HepG2 (cell line): ENCODE measurements around the gene PLEKHG4. TPM values are rescaled to one million over a fixed set of nuclear protein-coding genes. Genes with fewer than 3 reads are reported as not detected.

Source experiments
- AKAP8 ChIP-seq: sonication (generic); formaldehyde crosslinking; IDR thresholded peaks from 2 replicates; pipeline ENCODE4 v1.5.1; 2020; ENCODE audit warnings: mild to moderate bottlenecking, missing genetic modification reagents
- ASH2L ChIP-seq: fragments of 300-600, 200-600 bp; sonication (generic); IDR thresholded peaks from 2 replicates; pipeline ENCODE4 v1.7.0; 2017; ENCODE audit warnings: low read depth, mild to moderate bottlenecking, moderate library complexity, mixed read lengths, low read length; ENCODE audit not compliant: insufficient read length
- BHLHE40 ChIP-seq: IDR thresholded peaks from 2 replicates; pipeline ENCODE4 v1.6.1; 2011; ENCODE audit warnings: low read length, improper control_type of control experiment
- BRD4 ChIP-seq: sonication (generic); formaldehyde crosslinking; IDR thresholded peaks from 2 replicates; pipeline ENCODE4 v1.4.0; 2020; ENCODE audit warnings: missing genetic modification reagents
- HNRNPLL ChIP-seq: fragments of 200-400 bp; formaldehyde crosslinking; IDR thresholded peaks from 2 replicates; pipeline ENCODE4 v1.6.1; 2017; ENCODE audit warnings: mild to moderate bottlenecking, low read depth, low read length; ENCODE audit not compliant: poor library complexity, severe bottlenecking
- KLF6 ChIP-seq: IDR thresholded peaks from 2 replicates; pipeline ENCODE4 v1.8.0; 2016; ENCODE audit warnings: missing biosample characterization, missing genetic modification reagents
- KMT2B ChIP-seq: IDR thresholded peaks from 2 replicates; pipeline ENCODE4 v1.6.1; 2016; ENCODE audit warnings: missing genetic modification reagents, missing compliant biosample characterization
- LBX2 ChIP-seq: sonication (generic); formaldehyde crosslinking; IDR thresholded peaks from 2 replicates; pipeline ENCODE4 v1.5.0; 2020; ENCODE audit warnings: missing genetic modification reagents, mild to moderate bottlenecking, borderline replicate concordance
- MEIS2 ChIP-seq: sonication (generic); formaldehyde crosslinking; IDR thresholded peaks from 2 replicates; pipeline ENCODE4 v1.9.0; 2021; ENCODE audit warnings: mild to moderate bottlenecking, missing genetic modification reagents
- PHF8 ChIP-seq: sonication (generic); formaldehyde crosslinking; IDR thresholded peaks from 2 replicates; pipeline ENCODE4 v1.5.0; 2020; ENCODE audit warnings: missing genetic modification reagents
- SIN3A ChIP-seq: IDR thresholded peaks from 2 replicates; pipeline ENCODE4 v1.6.1; 2011; ENCODE audit warnings: low read depth, mild to moderate bottlenecking, control low read depth, low read length, borderline replicate concordance
- SIX4 ChIP-seq: sonication (generic); formaldehyde crosslinking; IDR thresholded peaks from 2 replicates; pipeline ENCODE4 v1.4.0; 2020; ENCODE audit warnings: missing genetic modification reagents
- SPEN ChIP-seq: sonication (generic); formaldehyde crosslinking; IDR thresholded peaks from 2 replicates; pipeline ENCODE4 v1.5.1; 2020; ENCODE audit warnings: low read depth, mild to moderate bottlenecking, missing genetic modification reagents
- TGIF2 ChIP-seq: IDR thresholded peaks from 2 replicates; pipeline ENCODE4 v1.6.1; 2016; ENCODE audit warnings: control low read depth, missing compliant biosample characterization
- YEATS2 ChIP-seq: sonication (generic); formaldehyde crosslinking; IDR thresholded peaks from 2 replicates; pipeline ENCODE4 v1.4.0; 2020; ENCODE audit warnings: missing genetic modification reagents, borderline replicate concordance
- ZBTB46 ChIP-seq: sonication (generic); formaldehyde crosslinking; IDR thresholded peaks from 2 replicates; pipeline ENCODE4 v1.4.0; 2020; ENCODE audit warnings: mild to moderate bottlenecking, missing genetic modification reagents, borderline replicate concordance
- ZNF224 ChIP-seq: sonication (generic); formaldehyde crosslinking; IDR thresholded peaks from 2 replicates; pipeline ENCODE4 v1.5.0; 2020; ENCODE audit warnings: mild to moderate bottlenecking, missing genetic modification reagents
- ZNF552 ChIP-seq: sonication (generic); formaldehyde crosslinking; IDR thresholded peaks from 2 replicates; pipeline ENCODE4 v1.9.0; 2022; ENCODE audit warnings: missing genetic modification reagents, mild to moderate bottlenecking, borderline replicate concordance
- ZNF598 ChIP-seq: sonication (generic); formaldehyde crosslinking; IDR thresholded peaks from 2 replicates; pipeline ENCODE4 v1.5.1; 2020; ENCODE audit warnings: mild to moderate bottlenecking, missing genetic modification reagents, borderline replicate concordance
- ZNF652 ChIP-seq: IDR thresholded peaks from 2 replicates; pipeline ENCODE4 v1.6.1; 2016; ENCODE audit warnings: low read depth, borderline replicate concordance
- ZNF709 ChIP-seq: sonication (generic); formaldehyde crosslinking; IDR thresholded peaks from 2 replicates; pipeline ENCODE4 v1.5.0; 2020; ENCODE audit warnings: mild to moderate bottlenecking, missing genetic modification reagents
- ZNF775 ChIP-seq: sonication (generic); formaldehyde crosslinking; IDR thresholded peaks from 2 replicates; pipeline ENCODE4 v1.4.0; 2020; ENCODE audit warnings: missing genetic modification reagents, mild to moderate bottlenecking, moderate library complexity, borderline replicate concordance
- ZNF800 ChIP-seq: sonication (generic); formaldehyde crosslinking; IDR thresholded peaks from 2 replicates; pipeline ENCODE4 v1.4.0; 2020; ENCODE audit warnings: missing genetic modification reagents
- ZNF850 ChIP-seq: sonication (generic); formaldehyde crosslinking; conservative IDR thresholded peaks from 2 replicates; pipeline ENCODE4 v1.9.0; 2021; ENCODE audit warnings: mild to moderate bottlenecking, missing genetic modification reagents
- ZSCAN12 ChIP-seq: sonication (generic); formaldehyde crosslinking; IDR thresholded peaks from 2 replicates; pipeline ENCODE4 v1.9.0; 2021; ENCODE audit warnings: mild to moderate bottlenecking, missing genetic modification reagents
- ZSCAN21 ChIP-seq: sonication (generic); formaldehyde crosslinking; IDR thresholded peaks from 2 replicates; pipeline ENCODE4 v1.8.0; 2022; ENCODE audit warnings: mild to moderate bottlenecking, missing genetic modification reagents, moderate library complexity, borderline replicate concordance
- polyA plus RNA-seq, 8 experiments: library from polyadenylated mRNA; depleted of rRNA in 3 of 8; stranded (reverse) in 7 of 8; unstranded in 1 of 8; fragments of >200 nt; fragmentation: Illumina TruSeq in 4 of 8; extraction: Trizol in 4 of 8; gene quantifications; 2 replicates each; pipeline versions ENCODE4 v1.2.1 to v1.2.3, GENCODE V29; 2011 to 2016; ENCODE audit warnings: low read depth in 4 of 8, missing spikeins in 1 of 8, mixed read lengths in 1 of 8; ENCODE audit not compliant: insufficient read depth in 1 of 8
- total RNA-seq, 5 experiments: library from RNA; depleted of rRNA; stranded (reverse); fragments of >200 nt; fragmentation: Illumina TruSeq; extraction: Trizol; gene quantifications; 2 replicates each; pipeline ENCODE4 v1.2.3, GENCODE V29; 2016; ENCODE audit warnings: low read depth in 1 of 5

Gene PLEKHG4
- total and polyA plus RNA-seq, 2 of the 13 experiments (the other 11 are each of a cell fraction or from before 2014, with no cell fraction given), result 7.1 to 13.6 TPM

- TF ChIP-seq ZNF652 (CRISPR knock-in tag), result peak; percentile 34; the same call in 1 of the 2 replicates
- TF ChIP-seq BHLHE40, result 0 out of 2 replicates have a peak, but pooled peaks have one; percentile 2
- no peak for TF ChIP-seq AKAP8 (CRISPR knock-in tag)
- peak; percentile 54; the same call in 1 of the 2 replicates for TF ChIP-seq ZNF598 (CRISPR knock-in tag)
- peak; percentile 53; the same call in 1 of the 2 replicates for TF ChIP-seq ZNF800 (CRISPR knock-in tag)
- peak; percentile 61 for TF ChIP-seq YEATS2
- TF ChIP-seq ZNF850, result peak; percentile 91
- 0 out of 2 replicates have a peak, but pooled peaks have one; percentile 17 for TF ChIP-seq BRD4
- TF ChIP-seq SIN3A, result peak; percentile 45; the same call in 1 of the 2 replicates
- peak; percentile 43 for TF ChIP-seq ZNF709 (CRISPR knock-in tag)
- TF ChIP-seq ZSCAN21, result peak; percentile 42; the same call in 1 of the 2 replicates
- TF ChIP-seq ZNF775 (CRISPR knock-in tag), result peak; percentile 13; the same call in 1 of the 2 replicates
- TF ChIP-seq ZNF224, result peak; percentile 81; the same call in 1 of the 2 replicates
- 0 out of 2 replicates have a peak, but pooled peaks have one; percentile 41 for TF ChIP-seq SPEN (CRISPR knock-in tag)
- peak; percentile 14; the same call in 1 of the 2 replicates for TF ChIP-seq MEIS2
- no peak for TF ChIP-seq ZNF552 (CRISPR knock-in tag)
- 0 out of 2 replicates have a peak, but pooled peaks have one; percentile 17 for TF ChIP-seq SIX4 (CRISPR knock-in tag)
- TF ChIP-seq LBX2 (CRISPR knock-in tag), result peak; percentile 62; the same call in 1 of the 2 replicates
- peak; percentile 67; the same call in 1 of the 2 replicates for TF ChIP-seq KMT2B (CRISPR knock-in tag)
- TF ChIP-seq HNRNPLL, result peak; percentile 68
- TF ChIP-seq PHF8 (CRISPR knock-in tag), result peak; percentile 81
- TF ChIP-seq ZBTB46 (CRISPR knock-in tag), result 0 out of 2 replicates have a peak, but pooled peaks have one; percentile 14
- TF ChIP-seq TGIF2 (CRISPR knock-in tag), result peak; percentile 48; the same call in 1 of the 2 replicates
- TF ChIP-seq ZSCAN12 (CRISPR knock-in tag), result no peak
- TF ChIP-seq KLF6 (CRISPR knock-in tag), result peak; percentile 78
- peak; percentile 52 for TF ChIP-seq ASH2L
Observed at GRCh38 chr16:67247192-67248072, 31.9 kb upstream of the PLEKHG4 start, which contains the start of gene FHOD1 (continued).
